GM21390 (cell line): ENCODE results near the gene PODN.
A peak's percentile ranks its signal among the peaks of the same experiment; 100 is the strongest.

Source experiments
- ATAC-seq: cut with Tn5 transposase; IDR thresholded peaks from one replicate; pipeline ENCODE4 v1.9.1; 2021; ENCODE audit not compliant: unreplicated experiment

The PODN gene

GRCh38 chr1:53061859-53062707, at the start of gene PODN:
Gene PODN (plus strand): TSS chr1:53062213. CDS start chr1:53069856, 7,643 bp downstream.
- ATAC-seq, result no peak

GRCh38 chr1:53014791-53015507, 47.1 kb upstream of the PODN start:
- peak; percentile 93 for ATAC-seq

GRCh38 chr1:53015508-53015860, 46.5 kb upstream of the PODN start:
- no peak for ATAC-seq

- ATAC-seq, result no peak
Observed at GRCh38 chr1:53016705-53017104, 45.3 kb upstream of the PODN start.

GRCh38 chr1:53020588-53020987, 41.4 kb upstream of the PODN start:
- no peak for ATAC-seq

- ATAC-seq, result no peak
Observed at GRCh38 chr1:53022179-53022578, 39.8 kb upstream of the PODN start.

GRCh38 chr1:53023546-53023945, 38.5 kb upstream of the PODN start:
- ATAC-seq, result no peak

- ATAC-seq, result no peak
Observed at GRCh38 chr1:53024117-53024516, 37.9 kb upstream of the PODN start.

GRCh38 chr1:53025034-53025768, 36.8 kb upstream of the PODN start:
- ATAC-seq, result no peak

- no peak for ATAC-seq
Observed at GRCh38 chr1:53025769-53026112, 36.3 kb upstream of the PODN start.

GRCh38 chr1:53026254-53026653, 35.8 kb upstream of the PODN start:
- no peak for ATAC-seq

- no peak for ATAC-seq
Observed at GRCh38 chr1:53031732-53032131, 30.3 kb upstream of the PODN start.

- ATAC-seq, result no peak
Observed at GRCh38 chr1:53037159-53037558, 24.9 kb upstream of the PODN start.

GRCh38 chr1:53038566-53038965, 23.4 kb upstream of the PODN start:
- ATAC-seq, result no peak

GRCh38 chr1:53043271-53043670, 18.7 kb upstream of the PODN start:
- no peak for ATAC-seq

- no peak for ATAC-seq
Observed at GRCh38 chr1:53044926-53045325, 17.1 kb upstream of the PODN start.

GRCh38 chr1:53046930-53047329, 15.1 kb upstream of the PODN start:
- no peak for ATAC-seq

- ATAC-seq, result no peak
Observed at GRCh38 chr1:53047737-53048736, 14.0 kb upstream of the PODN start.

- no peak for ATAC-seq
Observed at GRCh38 chr1:53048960-53049573, 12.9 kb upstream of the PODN start.

- no peak for ATAC-seq
Observed at GRCh38 chr1:53049574-53049967, 12.4 kb upstream of the PODN start.
